Activated naive CD4-positive, alpha-beta T cell treated with anti-CD3 and anti-CD28 coated beads, Interleukin-2, amount 50 U/mL, for 16 hours (primary cell): ENCODE measurements around the gene FRMD6.

Source experiments
- DNase-seq: peaks from one replicate; pipeline ENCODE4 v3.0.0-alpha.2; 2020

Gene FRMD6

DNA sequence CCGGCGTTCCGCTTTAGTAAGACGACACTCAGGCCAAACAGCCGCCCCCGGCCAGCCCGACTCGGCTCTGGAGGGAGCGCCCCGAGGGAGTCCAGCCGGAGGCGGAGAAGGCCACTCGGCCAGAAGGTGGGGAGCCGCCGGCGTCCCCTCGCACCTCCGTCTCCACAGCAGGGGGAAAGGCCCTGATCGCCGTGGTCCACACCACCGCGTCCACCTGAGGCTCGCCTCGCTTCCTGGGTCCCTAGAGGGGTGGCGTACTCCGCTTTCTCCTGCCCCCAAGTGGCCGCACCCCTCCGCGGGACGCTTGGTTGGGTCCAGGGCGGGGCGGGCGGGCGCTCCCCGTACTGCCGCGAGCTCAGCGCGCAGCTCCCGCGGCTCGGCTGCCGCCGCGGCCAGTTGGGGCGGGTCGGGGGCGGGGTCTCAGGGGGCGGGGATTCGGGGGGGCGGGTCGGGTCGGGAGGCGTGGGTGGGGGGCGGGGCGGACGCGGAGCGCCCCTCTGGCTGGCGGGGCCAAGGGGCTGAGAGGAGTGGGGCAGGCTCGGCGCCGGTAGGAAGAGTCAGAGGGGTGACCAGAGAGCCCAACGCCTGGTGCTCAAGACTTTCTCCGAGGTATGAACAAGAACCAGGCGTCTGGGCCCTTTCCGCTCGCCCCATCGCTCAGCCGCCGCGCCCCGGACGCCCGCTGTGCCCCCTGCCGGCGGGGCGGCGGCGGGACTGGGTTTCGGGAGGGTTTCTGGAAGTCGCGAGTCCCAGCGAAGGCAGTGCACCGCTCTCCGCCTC lies at the start of gene FRMD6:
TSS of gene FRMD6 (plus strand) at position 523 of the 780 bp plus-strand sequence. CDS start 37,927 bp downstream, outside the sequence.
- DNase-seq = peak; percentile 79

GRCh38 chr14:51602310-51602709 lies 49.4 kb upstream of the FRMD6 start:
- DNase-seq = no peak

DNA sequence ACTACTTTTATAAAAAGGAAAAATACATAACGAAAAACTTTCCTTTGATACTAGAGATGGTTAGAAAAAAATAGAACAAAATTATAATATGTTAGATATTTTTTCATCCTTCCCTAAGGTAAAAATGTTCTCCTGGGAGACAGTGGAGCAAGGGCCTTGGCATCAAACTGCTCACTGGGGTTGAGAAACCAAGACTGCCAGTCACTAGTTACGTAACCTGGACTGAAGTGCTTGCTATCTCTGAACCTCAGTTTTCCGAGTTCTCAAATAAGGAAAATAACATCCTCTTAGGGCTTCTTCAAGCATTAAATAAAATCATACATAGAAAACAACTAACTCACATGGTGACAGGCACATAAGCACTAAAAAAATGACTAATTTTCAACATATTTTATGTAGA lies 48.2 kb upstream of the FRMD6 start:
- DNase-seq = no peak

DNA sequence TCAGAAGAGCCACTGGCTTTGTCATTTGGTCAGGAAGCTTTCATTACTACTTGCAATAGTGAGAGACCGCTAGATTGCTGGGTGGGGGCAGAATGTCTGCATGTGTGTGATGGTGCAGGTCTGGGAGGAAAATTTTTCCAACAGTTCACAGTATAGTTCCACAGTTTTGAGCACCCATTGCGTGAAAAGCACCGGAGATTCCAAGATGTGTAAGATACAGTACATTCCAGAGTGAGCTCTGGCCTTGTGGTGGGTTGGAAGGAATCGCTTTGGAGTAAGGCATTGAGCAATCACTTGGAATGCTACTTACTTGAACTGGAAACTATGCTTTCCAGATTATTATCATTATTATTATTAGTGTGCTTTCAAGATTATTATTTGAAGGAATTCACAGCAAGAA lies 47.6 kb upstream of the FRMD6 start:
- no peak for DNase-seq

GRCh38 chr14:51605575-51605974 lies 46.1 kb upstream of the FRMD6 start:
- DNase-seq = no peak

- DNase-seq = no peak
Observed at GRCh38 chr14:51607711-51608110, 44.0 kb upstream of the FRMD6 start.

DNA sequence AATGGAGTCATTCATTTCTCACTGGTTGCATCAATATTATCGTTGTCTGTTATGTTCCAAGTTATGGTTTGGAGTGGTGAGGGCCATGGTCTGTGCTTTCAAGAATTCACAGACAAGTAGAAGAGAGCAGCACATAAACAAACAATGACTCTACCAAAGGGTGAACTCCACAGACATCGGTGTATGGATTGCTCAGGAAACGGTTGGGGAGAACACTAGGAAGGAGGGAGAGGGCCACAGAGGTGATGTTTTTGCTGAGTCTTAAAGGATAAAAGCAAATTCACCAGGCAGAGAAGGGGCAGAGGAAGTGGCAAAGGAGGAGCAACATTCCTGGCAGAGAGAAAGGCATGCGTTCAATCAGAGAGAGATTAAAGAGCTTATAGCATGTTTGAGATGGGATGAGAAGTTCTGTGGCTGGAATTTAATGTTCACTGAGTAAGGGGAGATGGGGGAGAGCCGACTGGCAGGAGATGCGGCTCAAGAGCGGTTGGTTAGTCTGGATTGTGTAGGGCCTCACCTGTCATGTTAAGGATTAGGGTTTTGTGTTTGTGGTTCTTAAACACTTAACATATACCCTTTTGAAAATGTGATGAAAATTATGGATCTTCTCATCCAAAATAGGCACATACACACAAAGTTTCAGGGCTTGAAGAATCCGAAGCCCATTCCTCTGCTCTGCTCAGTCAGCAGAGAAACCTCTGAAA lies 42.3 kb upstream of the FRMD6 start:
- no peak for DNase-seq

- DNase-seq = no peak
Observed at GRCh38 chr14:51609955-51610283, 41.8 kb upstream of the FRMD6 start.

GRCh38 chr14:51610771-51611170 lies 40.9 kb upstream of the FRMD6 start:
- DNase-seq = no peak

GRCh38 chr14:51612449-51612848 lies 39.3 kb upstream of the FRMD6 start:
- no peak for DNase-seq

DNA sequence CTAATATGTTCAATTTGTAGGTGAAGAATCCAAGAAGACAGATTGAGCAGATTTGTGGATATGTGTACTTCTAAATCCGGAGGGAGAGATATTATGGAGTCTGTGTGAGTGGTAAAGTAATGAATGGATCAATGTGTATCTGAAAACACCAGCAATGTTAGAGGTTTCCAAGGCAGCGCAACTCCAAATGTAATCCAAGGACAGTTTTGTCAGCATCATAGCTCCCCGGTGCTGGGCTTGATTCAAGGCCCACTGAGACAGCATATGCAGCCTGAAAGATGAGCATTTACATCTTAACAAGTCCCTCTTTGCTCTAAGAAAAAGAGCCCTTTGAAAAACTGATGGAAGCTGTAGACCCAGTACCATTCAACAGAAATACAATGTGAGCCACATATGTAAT lies 38.3 kb upstream of the FRMD6 start:
- DNase-seq = no peak

DNA sequence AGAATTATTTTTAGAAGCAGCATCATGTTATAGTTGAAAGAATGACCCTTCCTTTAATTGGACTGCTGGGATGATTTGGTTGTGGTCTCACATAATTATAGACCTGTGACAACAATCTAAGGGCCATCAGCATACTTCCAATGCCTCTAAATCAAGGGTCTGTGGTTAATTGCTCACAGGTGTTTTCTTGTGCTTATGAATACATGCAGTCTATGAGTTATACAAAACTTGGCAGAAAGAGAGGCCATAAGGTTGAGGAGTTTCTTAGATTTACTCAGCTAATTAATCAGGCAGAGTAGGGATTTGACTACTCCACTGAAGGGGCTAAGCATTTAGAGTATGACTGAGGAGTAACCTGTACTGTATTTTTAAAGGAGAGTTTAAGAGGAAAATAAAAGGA lies 37.0 kb upstream of the FRMD6 start:
- no peak for DNase-seq

GRCh38 chr14:51616256-51616655 lies 35.5 kb upstream of the FRMD6 start:
- no peak for DNase-seq

- DNase-seq = no peak
Observed at GRCh38 chr14:51616724-51617409, 34.8 kb upstream of the FRMD6 start.

GRCh38 chr14:51619561-51619960 lies 32.1 kb upstream of the FRMD6 start:
- no peak for DNase-seq

- DNase-seq = no peak
Observed at GRCh38 chr14:51620056-51620455, 31.7 kb upstream of the FRMD6 start.

DNA sequence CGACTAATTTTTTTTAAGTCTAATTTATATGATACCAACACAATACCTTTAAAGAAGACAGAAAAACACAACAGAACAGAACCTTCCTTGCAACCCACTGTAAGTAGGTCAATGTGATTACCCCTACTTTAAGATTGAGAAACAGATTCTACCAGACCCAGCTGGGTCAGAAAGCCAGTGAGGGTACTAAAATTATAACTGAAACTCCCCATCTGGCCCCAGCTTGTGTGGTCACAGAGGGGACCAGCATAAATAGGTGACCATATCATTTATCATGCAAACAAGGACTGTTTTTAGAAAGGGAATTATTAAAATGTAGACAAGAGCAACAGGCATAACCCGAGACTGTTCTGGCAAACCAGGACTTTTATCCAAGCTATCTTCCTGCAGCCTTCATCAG lies 30.1 kb upstream of the FRMD6 start:
- no peak for DNase-seq

DNA sequence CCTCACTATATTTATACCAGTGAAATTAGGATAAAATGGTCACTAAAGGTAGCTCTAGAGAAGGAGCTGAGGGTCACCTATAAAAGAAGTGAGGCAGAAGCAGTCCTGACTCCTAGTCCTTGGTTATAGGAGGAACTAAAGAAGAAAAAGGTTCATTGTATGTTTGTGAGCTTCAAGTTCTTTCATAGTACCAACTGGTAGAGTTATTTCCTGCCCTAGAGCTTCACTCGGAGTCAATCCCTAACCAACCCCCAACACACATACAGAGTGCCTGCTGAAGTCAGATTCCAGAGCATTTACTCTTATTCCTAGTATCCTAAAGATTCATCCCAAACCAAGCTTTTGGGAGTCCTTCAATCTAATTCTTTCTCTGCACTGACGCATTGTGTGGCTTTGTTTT lies 29.3 kb upstream of the FRMD6 start:
- no peak for DNase-seq

DNA sequence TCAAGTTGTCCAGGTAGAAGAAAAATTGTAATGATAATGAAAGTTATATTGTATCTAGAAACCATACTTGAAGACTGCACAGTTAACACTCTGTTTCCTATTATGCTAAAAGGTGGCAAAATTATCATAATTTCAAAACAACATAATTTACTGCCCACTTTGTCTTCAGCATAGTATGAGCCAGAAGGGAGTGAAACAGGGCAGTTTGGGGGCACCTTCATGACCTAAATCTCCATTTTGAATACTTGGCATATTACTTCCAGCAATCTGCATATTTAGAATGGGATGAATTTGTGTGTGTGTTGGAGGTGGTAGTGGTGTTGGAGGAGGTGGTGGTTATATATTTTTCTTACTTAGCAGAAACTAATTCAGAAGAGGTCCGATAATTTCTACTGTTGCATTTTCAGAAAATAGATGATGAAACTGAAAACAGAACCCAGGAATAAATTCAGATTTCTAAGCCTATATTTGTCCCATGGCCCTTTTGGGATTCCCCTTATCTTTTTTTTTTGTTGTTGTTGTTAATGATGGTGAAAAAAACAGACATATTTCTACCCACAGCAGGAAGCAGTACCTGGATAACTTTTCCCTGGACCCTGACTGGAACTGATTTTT lies 26.6 kb upstream of the FRMD6 start:
- DNase-seq = no peak

- DNase-seq = no peak
Observed at GRCh38 chr14:51626185-51626584, 25.5 kb upstream of the FRMD6 start.

- DNase-seq = no peak
Observed at GRCh38 chr14:51626788-51627187, 24.9 kb upstream of the FRMD6 start.

- no peak for DNase-seq
Observed at GRCh38 chr14:51627313-51627712, 24.4 kb upstream of the FRMD6 start.

DNA sequence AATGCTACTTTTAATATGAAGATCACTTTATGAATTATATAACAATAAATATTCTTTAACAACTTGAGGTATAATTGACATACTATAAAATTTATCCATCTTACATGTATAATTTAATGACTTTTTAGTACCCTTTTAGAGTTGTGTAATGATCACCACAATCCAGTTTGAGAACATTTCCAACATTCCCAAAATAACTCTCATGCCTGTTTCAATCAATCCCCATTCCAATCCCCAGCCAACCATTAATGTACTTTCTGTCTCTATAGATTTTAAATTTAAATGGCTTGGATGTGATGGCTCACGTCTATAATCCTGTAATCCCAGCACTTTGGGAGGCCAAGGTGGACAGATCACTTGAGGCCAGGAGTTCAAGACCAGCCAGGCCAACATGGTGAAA lies 23.5 kb upstream of the FRMD6 start:
- DNase-seq = no peak

GRCh38 chr14:51630987-51631386 lies 20.7 kb upstream of the FRMD6 start:
- no peak for DNase-seq
